Choroid plexus epithelial cell (primary cell): ENCODE measurements around the gene PTP4A2.

Experiments used
- DNase-seq: peaks from one replicate; pipeline ENCODE4 v3.0.0-alpha.2; 2010; ENCODE audit warnings: low read depth
- H3K4me3 ChIP-seq: 2 replicates; pipeline ENCODE4 v1.5.1; 2011; ENCODE audit warnings: low read depth, mild to moderate bottlenecking, control low read depth, low read length, moderate library complexity
- CTCF ChIP-seq: conservative IDR thresholded peaks from 2 replicates; pipeline ENCODE4 v1.5.1; 2011; ENCODE audit warnings: low read depth, mild to moderate bottlenecking, control low read depth, inconsistent platforms, low read length, moderate library complexity

PTP4A2 gene

GRCh38 chr1:31874942-31875341 is 63.2 kb downstream of the PTP4A2 start:
- TF ChIP-seq CTCF = no peak
- DNase-seq = no peak
- no peak overlapping the region for H3K4me3 ChIP-seq

GRCh38 chr1:31872658-31873636 is 65.2 kb downstream of the PTP4A2 start:
- H3K4me3 ChIP-seq = no peak overlapping the region
- no peak for DNase-seq
- no peak for TF ChIP-seq CTCF

DNA sequence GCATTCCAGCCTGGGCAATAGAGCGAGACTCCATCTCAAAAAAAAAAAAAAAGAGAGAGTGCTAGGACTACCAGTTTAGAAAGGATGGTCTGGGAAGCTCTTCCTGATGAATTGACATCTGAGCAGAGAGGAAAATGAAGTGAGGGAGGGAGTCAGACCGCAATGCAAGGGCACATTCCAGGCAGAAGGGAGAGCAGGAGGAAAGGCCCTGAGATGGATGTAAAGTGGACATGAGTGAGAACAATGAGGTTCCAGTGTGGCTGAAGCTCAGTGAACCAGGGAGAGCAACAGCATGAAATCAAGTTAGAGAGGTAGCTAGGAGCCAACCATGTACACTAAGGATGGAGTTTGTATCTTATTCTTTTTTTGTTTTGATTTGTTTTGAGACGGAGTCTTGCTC is 66.5 kb downstream of the PTP4A2 start:
- no peak overlapping the region for H3K4me3 ChIP-seq
- peak; percentile 8 for DNase-seq
- no peak for TF ChIP-seq CTCF

DNA sequence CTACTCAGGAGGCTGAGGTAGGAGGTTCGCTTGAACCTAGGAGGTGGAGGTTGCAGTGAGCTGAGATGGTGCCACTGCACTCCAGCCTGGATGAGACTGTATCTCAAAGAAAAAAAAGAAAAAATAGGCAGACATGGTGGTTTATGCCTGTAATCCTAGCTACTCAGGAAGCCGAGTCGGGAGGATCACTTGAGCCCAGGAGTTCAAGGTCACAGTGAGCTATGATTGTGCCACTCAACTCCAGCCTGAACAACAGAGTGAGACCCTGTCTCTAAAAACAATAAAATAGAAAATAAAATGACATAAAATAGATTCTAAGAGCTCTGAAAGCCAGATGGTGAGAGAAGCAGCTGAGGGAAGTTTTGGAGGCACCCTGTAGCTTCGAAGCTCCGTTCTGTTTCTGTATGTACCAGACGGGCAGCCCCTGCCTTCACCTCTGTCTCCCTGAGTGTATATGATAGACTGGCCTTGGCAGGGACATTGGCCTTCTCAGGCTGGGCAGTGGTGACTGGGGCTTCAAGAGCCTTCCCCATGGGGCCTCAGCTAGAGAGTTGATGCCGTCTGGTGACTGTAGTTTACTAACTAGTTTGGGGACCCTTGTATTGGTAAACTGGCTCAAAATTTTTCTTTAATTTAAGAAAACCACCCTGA is 68.0 kb downstream of the PTP4A2 start:
- no peak for TF ChIP-seq CTCF
- H3K4me3 ChIP-seq = no peak overlapping the region
- no peak for DNase-seq

DNA sequence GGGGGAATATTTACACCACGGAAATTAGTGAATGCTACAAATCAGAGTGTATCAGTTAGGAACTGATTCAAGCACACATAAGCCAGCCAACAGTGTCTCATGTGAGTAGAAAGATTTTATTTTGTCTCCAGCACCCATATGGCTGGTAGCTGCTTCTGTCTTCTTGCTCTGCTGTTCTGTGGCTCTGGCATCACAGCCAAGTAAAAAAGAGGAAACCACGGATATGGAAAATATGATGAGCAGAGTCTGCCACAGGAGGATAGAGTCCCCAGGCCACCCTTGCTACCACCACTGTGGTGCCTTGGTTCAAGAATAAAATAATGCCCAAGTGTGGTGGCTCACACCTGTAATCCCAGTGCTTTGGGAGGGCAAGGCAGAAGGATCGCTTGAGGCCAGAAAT is 68.7 kb downstream of the PTP4A2 start:
- no peak for DNase-seq
- no peak for TF ChIP-seq CTCF
- no peak overlapping the region for H3K4me3 ChIP-seq

DNA sequence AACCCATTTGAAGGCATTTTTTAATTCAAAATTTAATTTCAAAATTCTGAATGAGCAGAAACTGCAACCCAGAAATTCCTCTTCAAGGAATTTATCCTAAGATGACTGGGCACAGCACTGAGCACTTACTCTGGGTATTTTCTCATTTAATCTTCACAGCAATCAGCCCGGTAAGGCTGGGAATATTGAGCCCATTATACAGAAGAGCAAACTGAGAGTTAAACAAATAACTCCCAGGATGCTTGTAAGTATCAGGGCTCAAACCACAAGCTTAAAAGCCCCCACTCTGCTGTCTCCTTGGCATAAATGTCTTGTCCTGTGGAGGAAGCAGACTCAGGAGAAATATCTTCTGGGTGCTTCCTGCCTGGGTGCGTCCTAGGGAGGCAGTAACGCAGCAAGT is 69.3 kb downstream of the PTP4A2 start:
- H3K4me3 ChIP-seq = no peak overlapping the region
- no peak for TF ChIP-seq CTCF
- DNase-seq = no peak
